PC-3 (cell line): ENCODE results near the gene UBAP1L. TPM values are rescaled to one million over a fixed set of nuclear protein-coding genes. Genes with fewer than 3 reads are reported as not detected.
A peak's percentile ranks its signal among the peaks of the same experiment; 100 is the strongest.

Source experiments
- ATAC-seq: fragments of 200-7000 bp; cut with Tn5 transposase; 2 replicates; pipeline ENCODE4 v1.9.1; 2020; ENCODE audit warnings: mild to moderate bottlenecking, moderate library complexity
- BruUV-seq: library from RNA; stranded (reverse); fragments of 400-500 nt; replicated peaks from 2 replicates; lab custom pipeline; 2021; lab: Mats Ljungman, UMichigan
- CTCF ChIA-PET: fragments of 300-600 bp; sonication (Branson Sonifier 250); formaldehyde crosslinking; loops from one replicate; lab custom pipeline; 2022; ENCODE audit warnings: antibody characterized with exemption; lab: Charles Lee
- POLR2A ChIA-PET: fragments of 300-600 bp; sonication (Branson Sonifier 250); formaldehyde crosslinking; loops from one replicate; lab custom pipeline; 2022; ENCODE audit warnings: antibody characterized with exemption; ENCODE audit not compliant: unreplicated experiment; lab: Charles Lee
- DNase-seq: peaks from one replicate; pipeline ENCODE4 v3.0.0-alpha.2; 2015
- H2AFZ ChIP-seq: fragments of 300-600 bp; sonication (generic); 2 replicates; pipeline ENCODE4 v1.6.0; 2016; ENCODE audit warnings: antibody characterized with exemption, low read length
- H3F3A ChIP-seq: fragments of 300-600 bp; sonication (generic); one replicate; pipeline ENCODE4 v1.6.0; 2017; ENCODE audit warnings: antibody characterized with exemption, low read length, control low read depth, mild to moderate bottlenecking; ENCODE audit not compliant: unreplicated experiment
- H3K27ac ChIP-seq: fragments of 300-600 bp; sonication (generic); 2 replicates; pipeline ENCODE4 v1.5.1; 2016; ENCODE audit warnings: mild to moderate bottlenecking, low read length
- H3K27me3 ChIP-seq: fragments of 300-600 bp; sonication (generic); 2 replicates; pipeline ENCODE4 v1.6.1; 2016; ENCODE audit warnings: low read length, mixed read lengths
- H3K36me3 ChIP-seq: fragments of 300-600 bp; sonication (generic); 2 replicates; pipeline ENCODE4 v1.6.1; 2016; ENCODE audit warnings: low read depth, mixed run types, low read length, mixed read lengths
- H3K4me1 ChIP-seq: fragments of 300-600 bp; sonication (generic); 2 replicates; pipeline ENCODE4 v1.5.1; 2016; ENCODE audit warnings: low read length; ENCODE audit not compliant: insufficient read depth
- H3K4me2 ChIP-seq: fragments of 300-600 bp; sonication (generic); 2 replicates; pipeline ENCODE4 v1.6.0; 2016; ENCODE audit warnings: low read length
- H3K4me3 ChIP-seq: fragments of 300-600 bp; sonication (generic); 2 replicates; pipeline ENCODE4 v1.5.1; 2016; ENCODE audit warnings: mild to moderate bottlenecking, low read length, mixed read lengths
- H3K79me2 ChIP-seq: fragments of 300-600 bp; sonication (generic); 2 replicates; pipeline ENCODE4 v1.6.1; 2017; ENCODE audit warnings: low read length, mixed read lengths
- H3K9ac ChIP-seq: fragments of 300-600 bp; sonication (generic); 2 replicates; pipeline ENCODE4 v1.6.0; 2016; ENCODE audit warnings: mild to moderate bottlenecking, low read length
- H3K9me2 ChIP-seq: fragments of 300-600 bp; sonication (generic); replicated peaks from 2 replicates; pipeline ENCODE4 v1.6.1; 2016; ENCODE audit warnings: mixed run types, low read length, mixed read lengths
- H3K9me3 ChIP-seq: fragments of 300-600 bp; sonication (generic); 2 replicates; pipeline ENCODE4 v1.6.1; 2016; ENCODE audit warnings: low read length, mixed read lengths
- H4K20me1 ChIP-seq: fragments of 300-600 bp; sonication (generic); 2 replicates; pipeline ENCODE4 v1.6.1; 2016; ENCODE audit warnings: low read length, mixed read lengths
- EZH2 ChIP-seq: fragments of 300-600 bp; sonication (generic); IDR thresholded peaks from one replicate; pipeline ENCODE4 v1.6.1; 2017; ENCODE audit warnings: antibody characterized with exemption, mild to moderate bottlenecking, low read length; ENCODE audit not compliant: unreplicated experiment
- EZH2phosphoT487 ChIP-seq: fragments of 300-600 bp; sonication (generic); IDR thresholded peaks from 2 replicates; pipeline ENCODE4 v1.6.1; 2018; ENCODE audit warnings: mild to moderate bottlenecking, antibody characterized with exemption, low read length, borderline replicate concordance
- intact Hi-C: fragments of 100-400 bp; cut with micrococcal nuclease; formaldehyde crosslinking; loops from 2 replicates; pipeline ENCODE4 v1.9.0; 2023
- total RNA-seq: library from RNA; depleted of rRNA; stranded (reverse); fragments of >200 nt; gene quantifications from 2 replicates; pipeline ENCODE4 v1.2.3, GENCODE V29; 2014
- TF ChIP-seq, protein P1 (sequence below): fragments of 300-600 bp; sonication (generic); conservative IDR thresholded peaks from 2 replicates; pipeline ENCODE4 v1.5.1; 2017; ENCODE audit warnings: antibody characterized with exemption, low read depth, mild to moderate bottlenecking, low read length

The UBAP1L gene
- total RNA-seq, 1 experiment from 2014 or later: 3.4 TPM

- Histone ChIP-seq H4K20me1 (no peaks in the 10 kb centered on the region), H3K9ac (no peak overlapping the region), H3K27ac (no peak overlapping the region), H3K36me3 (no peaks in the 10 kb centered on the region), H3K27me3 (no peaks in the 10 kb centered on the region), H2AFZ (no peak overlapping the region), H3K79me2 (no peaks in the 10 kb centered on the region), H3K4me1 (peaks cover 7% of the 10 kb centered on the region; the same call in 1 of the 2 replicates), H3K9me2 (no peaks in the 10 kb centered on the region), H3K9me3 (no peaks in the 10 kb centered on the region), H3K4me3 (no peak overlapping the region), H3K4me2 (no peak overlapping the region), H3F3A (no peaks in the 10 kb centered on the region)
- intact Hi-C loops: loop anchor here (10.0 kb wide), 1 partner anchor 225 kb away; no protein-coding TSS in a partner anchor
- TF ChIP-seq EZH2: no peak
- TF ChIP-seq, protein P1, sequence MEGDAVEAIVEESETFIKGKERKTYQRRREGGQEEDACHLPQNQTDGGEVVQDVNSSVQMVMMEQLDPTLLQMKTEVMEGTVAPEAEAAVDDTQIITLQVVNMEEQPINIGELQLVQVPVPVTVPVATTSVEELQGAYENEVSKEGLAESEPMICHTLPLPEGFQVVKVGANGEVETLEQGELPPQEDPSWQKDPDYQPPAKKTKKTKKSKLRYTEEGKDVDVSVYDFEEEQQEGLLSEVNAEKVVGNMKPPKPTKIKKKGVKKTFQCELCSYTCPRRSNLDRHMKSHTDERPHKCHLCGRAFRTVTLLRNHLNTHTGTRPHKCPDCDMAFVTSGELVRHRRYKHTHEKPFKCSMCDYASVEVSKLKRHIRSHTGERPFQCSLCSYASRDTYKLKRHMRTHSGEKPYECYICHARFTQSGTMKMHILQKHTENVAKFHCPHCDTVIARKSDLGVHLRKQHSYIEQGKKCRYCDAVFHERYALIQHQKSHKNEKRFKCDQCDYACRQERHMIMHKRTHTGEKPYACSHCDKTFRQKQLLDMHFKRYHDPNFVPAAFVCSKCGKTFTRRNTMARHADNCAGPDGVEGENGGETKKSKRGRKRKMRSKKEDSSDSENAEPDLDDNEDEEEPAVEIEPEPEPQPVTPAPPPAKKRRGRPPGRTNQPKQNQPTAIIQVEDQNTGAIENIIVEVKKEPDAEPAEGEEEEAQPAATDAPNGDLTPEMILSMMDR: no peak
- TF ChIP-seq EZH2phosphoT487: no peak
- ATAC-seq (no peak), DNase-seq (no peak)
- ChIA-PET CTCF (no interaction called here), POLR2A (no interaction called here)
- no TSS peak for BruUV-seq
Measured at GRCh38 chr15:65050270-65050669, 64.7 kb downstream of the UBAP1L start.

DNA sequence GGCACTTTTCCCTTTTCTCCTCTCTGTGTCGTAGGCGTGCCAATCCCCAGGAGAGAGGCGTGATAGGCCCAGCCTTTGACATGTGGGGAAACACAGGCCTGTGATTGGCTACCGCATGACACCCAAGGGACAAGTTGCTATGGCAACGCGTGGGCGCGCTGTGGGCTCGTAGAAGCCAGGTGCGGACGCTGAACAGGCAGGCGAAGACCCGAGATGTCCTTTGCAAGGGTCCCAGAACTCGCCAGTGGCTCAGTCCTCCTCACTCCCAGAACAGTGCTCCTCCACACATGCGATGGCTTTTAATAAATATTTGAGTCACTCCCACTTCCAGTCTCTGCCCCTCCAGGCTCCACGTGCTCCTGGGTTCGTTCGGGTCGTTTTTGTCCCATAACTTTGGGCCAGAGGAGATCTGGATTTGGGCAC is 65.6 kb downstream of the UBAP1L start:
- no peak overlapping the region for H3K9ac ChIP-seq
- DNase-seq: peak; percentile 93
- no TSS peak for BruUV-seq
- H3K4me3 ChIP-seq: peak overlapping the region; percentile 58
- H3K4me1 ChIP-seq: 0 out of 2 replicates have a peak, but pooled peaks cover 6% of the 10 kb centered on the region
- no peak overlapping the region for H3K27ac ChIP-seq
- H3K79me2 ChIP-seq: no peaks in the 10 kb centered on the region
- peak overlapping the region; percentile 78 for H3K4me2 ChIP-seq
- no peaks in the 10 kb centered on the region for H3F3A ChIP-seq
- no peaks in the 10 kb centered on the region for H4K20me1 ChIP-seq
- H3K9me3 ChIP-seq: no peaks in the 10 kb centered on the region
- peak overlapping the region; percentile 82 for H2AFZ ChIP-seq
- CTCF ChIA-PET: no interaction called here
- peak; percentile 99 for ATAC-seq
- H3K27me3 ChIP-seq: no peaks in the 10 kb centered on the region
- TF ChIP-seq EZH2phosphoT487: no peak
- no peak for TF ChIP-seq EZH2
- TF ChIP-seq, protein P1: no peak
- H3K36me3 ChIP-seq: no peaks in the 10 kb centered on the region
- intact Hi-C loops: no loop called here
- POLR2A ChIA-PET: interaction anchor here (0.6 kb wide), 1 partner anchor 10 kb away, joined by 5 read pairs; no protein-coding TSS in a partner anchor
- no peaks in the 10 kb centered on the region for H3K9me2 ChIP-seq

DNA sequence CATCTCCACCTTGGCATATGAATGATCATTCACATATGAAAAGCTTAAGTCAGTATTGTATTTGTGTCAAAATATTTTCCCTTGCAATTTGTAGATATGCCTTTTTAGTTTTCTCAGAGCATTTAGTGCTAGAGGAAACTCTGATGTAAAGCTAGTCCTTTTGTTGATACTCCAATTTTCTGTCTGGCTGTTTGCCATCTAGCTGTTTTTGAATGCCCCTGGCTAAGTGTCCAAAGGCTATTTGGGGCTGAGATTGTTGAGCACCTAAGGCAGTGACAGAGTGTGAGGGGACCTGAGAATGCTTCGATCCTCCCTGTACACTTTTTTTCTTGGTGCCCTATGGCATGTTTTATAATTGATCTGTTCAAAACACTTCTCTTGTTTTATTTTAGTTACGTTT is 66.8 kb downstream of the UBAP1L start:
- POLR2A ChIA-PET: no interaction called here
- ATAC-seq (no peak), DNase-seq (no peak)
- no peak overlapping the region for H3K4me2 ChIP-seq
- H3K79me2 ChIP-seq: no peaks in the 10 kb centered on the region
- H3K9ac ChIP-seq: no peak overlapping the region
- no TSS peak for BruUV-seq
- H3K4me1 ChIP-seq: peaks cover 13% of the 10 kb centered on the region; the same call in 1 of the 2 replicates
- no peak for TF ChIP-seq EZH2
- TF ChIP-seq, protein P1: no peak
- no peak for TF ChIP-seq EZH2phosphoT487
- H3K36me3 ChIP-seq: no peaks in the 10 kb centered on the region
- H3K4me3 ChIP-seq: no peak overlapping the region
- H3K9me2 ChIP-seq: no peaks in the 10 kb centered on the region
- no peak overlapping the region for H2AFZ ChIP-seq
- H3K9me3 ChIP-seq: no peaks in the 10 kb centered on the region
- CTCF ChIA-PET: no interaction called here
- intact Hi-C loops: no loop called here
- no peaks in the 10 kb centered on the region for H3F3A ChIP-seq
- H4K20me1 ChIP-seq: no peaks in the 10 kb centered on the region
- no peak overlapping the region for H3K27ac ChIP-seq
- no peaks in the 10 kb centered on the region for H3K27me3 ChIP-seq
